ENCODE results near the gene ADISSP.
A peak's percentile ranks its signal among the peaks of the same experiment; 100 is the strongest.

ADISSP gene

GRCh38 chr20:3767427-3768341 is at the start of gene ADISSP:
Gene ADISSP, minus strand, starts transcription at chr20:3767753. Its CDS starts 7,653 bp downstream, at chr20:3760100.
- DNase-seq (ENCODE audit: low spot score), result peak; percentile 100

GRCh38 chr20:3815703-3816315 is 48.3 kb upstream of the ADISSP start:
- no peak for DNase-seq (ENCODE audit: low spot score)

GRCh38 chr20:3814928-3815495 is 47.5 kb upstream of the ADISSP start:
- DNase-seq (ENCODE audit: low spot score), result no peak

- no peak for DNase-seq (ENCODE audit: low spot score)
Observed at GRCh38 chr20:3813848-3814581, 46.5 kb upstream of the ADISSP start.

- no peak for DNase-seq (ENCODE audit: low spot score)
Observed at GRCh38 chr20:3812975-3813847, 45.7 kb upstream of the ADISSP start.

- no peak for DNase-seq (ENCODE audit: low spot score)
Observed at GRCh38 chr20:3812259-3812681, 44.7 kb upstream of the ADISSP start.

- peak; percentile 77 for DNase-seq (ENCODE audit: low spot score)
Observed at GRCh38 chr20:3811467-3812258, 44.1 kb upstream of the ADISSP start.

GRCh38 chr20:3808544-3808943 is 41.0 kb upstream of the ADISSP start:
- no peak for DNase-seq (ENCODE audit: low spot score)

- DNase-seq (ENCODE audit: low spot score), result no peak
Observed at GRCh38 chr20:3804781-3805180, 37.2 kb upstream of the ADISSP start.

GRCh38 chr20:3804254-3804751 is 36.8 kb upstream of the ADISSP start:
- no peak for DNase-seq (ENCODE audit: low spot score)

- no peak for DNase-seq (ENCODE audit: low spot score)
Observed at GRCh38 chr20:3803854-3804253, 36.3 kb upstream of the ADISSP start.

- DNase-seq (ENCODE audit: low spot score), result no peak
Observed at GRCh38 chr20:3803289-3803688, 35.7 kb upstream of the ADISSP start.

- DNase-seq (ENCODE audit: low spot score), result no peak
Observed at GRCh38 chr20:3802524-3803239, 35.1 kb upstream of the ADISSP start.

GRCh38 chr20:3801846-3802245 is 34.3 kb upstream of the ADISSP start:
- no peak for DNase-seq (ENCODE audit: low spot score)

- no peak for DNase-seq (ENCODE audit: low spot score)
Observed at GRCh38 chr20:3801299-3801698, 33.7 kb upstream of the ADISSP start.

GRCh38 chr20:3800878-3801260 is 33.3 kb upstream of the ADISSP start:
- no peak for DNase-seq (ENCODE audit: low spot score)

- DNase-seq (ENCODE audit: low spot score), result no peak
Observed at GRCh38 chr20:3800256-3800877, 32.8 kb upstream of the ADISSP start.

GRCh38 chr20:3798908-3799248 is 31.3 kb upstream of the ADISSP start:
- no peak for DNase-seq (ENCODE audit: low spot score)

- no peak for DNase-seq (ENCODE audit: low spot score)
Observed at GRCh38 chr20:3798373-3798768, 30.8 kb upstream of the ADISSP start.
